ENCODE measurements around the gene PRAMEF4. TPM values are rescaled to one million over a fixed set of nuclear protein-coding genes. Genes with fewer than 3 reads are reported as not detected.

The PRAMEF4 gene
- total RNA-seq, 2 experiments from 2014 or later: not detected

Other genes with a start within 250 kb of the PRAMEF4 start
- not detected for gene AADACL4, start 242.1 kb downstream of the PRAMEF4 start, total RNA-seq
- gene AADACL3, start 170.1 kb downstream of the PRAMEF4 start, total RNA-seq: not detected
- not detected for gene CFAP107, start 140.0 kb downstream of the PRAMEF4 start, total RNA-seq
- gene PRAMEF12, start 112.5 kb downstream of the PRAMEF4 start, total RNA-seq: not detected
- not detected for gene PRAMEF1, start 94.8 kb downstream of the PRAMEF4 start, total RNA-seq
- gene PRAMEF11, start 54.8 kb downstream of the PRAMEF4 start, total RNA-seq: not detected
- not detected for gene HNRNPCL1, start 37.5 kb downstream of the PRAMEF4 start, total RNA-seq
- gene PRAMEF2, start 29.1 kb downstream of the PRAMEF4 start, total RNA-seq: not detected
- not detected for gene PRAMEF10, start 12.1 kb upstream of the PRAMEF4 start, total RNA-seq
- not detected for gene PRAMEF7, start 30.4 kb upstream of the PRAMEF4 start, total RNA-seq
- not detected for gene PRAMEF6, start 61.4 kb upstream of the PRAMEF4 start, total RNA-seq
- not detected for gene PRAMEF27, start 170.4 kb upstream of the PRAMEF4 start, total RNA-seq
- gene HNRNPCL3, start 174.6 kb upstream of the PRAMEF4 start, total RNA-seq: not detected
- gene PRAMEF25, start 184.6 kb upstream of the PRAMEF4 start, total RNA-seq: not detected
- not detected for gene HNRNPCL2, start 230.7 kb upstream of the PRAMEF4 start, total RNA-seq

Measured in CD8-positive, alpha-beta T cell (primary cell).